Fibroblast of lung (primary cell): ENCODE data around the gene DHX36. TPM values are rescaled to one million over a fixed set of nuclear protein-coding genes. Genes with fewer than 3 reads are reported as not detected.
A peak's percentile ranks its signal among the peaks of the same experiment; 100 is the strongest.

Source experiments
- DNase-seq, 2 donors: peaks; one replicate each; pipeline versions ENCODE4 v3.0.0 to v3.0.0-alpha.2; 2010; ENCODE audit warnings: low read depth in 2 of 2
- H2AFZ ChIP-seq: 2 replicates; pipeline ENCODE4 v1.5.1; 2012; ENCODE audit warnings: low read length, control low read depth, inconsistent platforms
- H3K27ac ChIP-seq: 2 replicates; pipeline ENCODE4 v1.5.1; 2011; ENCODE audit warnings: low read length, control low read depth; ENCODE audit not compliant: insufficient read depth
- H3K27me3 ChIP-seq: 2 replicates; pipeline ENCODE4 v1.5.1; 2011; ENCODE audit warnings: mild to moderate bottlenecking, low read length; ENCODE audit not compliant: control insufficient read depth, insufficient read depth
- H3K36me3 ChIP-seq: 2 replicates; pipeline ENCODE4 v1.5.1; 2011; ENCODE audit warnings: low read length; ENCODE audit not compliant: control insufficient read depth, insufficient read depth
- H3K4me1 ChIP-seq: 2 replicates; pipeline ENCODE4 v1.5.1; 2011; ENCODE audit warnings: low read length; ENCODE audit not compliant: control insufficient read depth, insufficient read depth; ENCODE audit errors: extremely low read depth
- H3K4me2 ChIP-seq: 2 replicates; pipeline ENCODE4 v1.5.1; 2011; ENCODE audit warnings: low read length, control low read depth; ENCODE audit not compliant: insufficient read depth; ENCODE audit errors: extremely low read depth
- H3K4me3 ChIP-seq, 4 experiments: fragments of 200-600 bp in 1 of 4; sonication (generic) in 1 of 4; replicated peaks in 1 of 4; 2 replicates each; pipeline ENCODE4 v1.5.1; 2011 to 2016; ENCODE audit warnings: low read length in 4 of 4, low read depth in 3 of 4, mild to moderate bottlenecking in 3 of 4, control low read depth in 2 of 4, inconsistent platforms in 1 of 4, mixed read lengths in 1 of 4; ENCODE audit not compliant: insufficient read depth in 1 of 4; ENCODE audit errors: control extremely low read depth in 1 of 4
- H3K79me2 ChIP-seq: 2 replicates; pipeline ENCODE4 v1.5.1; 2012; ENCODE audit warnings: mild to moderate bottlenecking, low read length, inconsistent platforms; ENCODE audit not compliant: control insufficient read depth, insufficient read depth
- H3K9ac ChIP-seq: 2 replicates; pipeline ENCODE4 v1.5.1; 2011; ENCODE audit warnings: mild to moderate bottlenecking, low read length, control low read depth; ENCODE audit not compliant: insufficient read depth
- H3K9me3 ChIP-seq: 2 replicates; pipeline ENCODE4 v1.5.1; 2012; ENCODE audit warnings: low read depth, low read length; ENCODE audit not compliant: control insufficient read depth, insufficient read depth
- H4K20me1 ChIP-seq: 2 replicates; pipeline ENCODE4 v1.5.1; 2011; ENCODE audit warnings: low read length; ENCODE audit not compliant: control insufficient read depth, insufficient read depth; ENCODE audit errors: extremely low read depth
- EZH2 ChIP-seq: IDR thresholded peaks from 2 replicates; pipeline ENCODE4 v1.5.1; 2012; ENCODE audit warnings: low read length, control low read depth, mild to moderate bottlenecking; ENCODE audit errors: missing control alignments
- polyA plus RNA-seq, 2 donors: library from polyadenylated mRNA; depleted of rRNA in 1 of 2; stranded (reverse) in 1 of 2; unstranded in 1 of 2; fragments of >200 nt; gene quantifications; 2 replicates each; pipeline ENCODE4 v1.2.1, GENCODE V29; 2011 to 2012; ENCODE audit warnings: missing spikeins in 1 of 2
- total RNA-seq: library from RNA; depleted of rRNA; stranded (reverse); fragments of >200 nt; gene quantifications from 2 replicates; pipeline ENCODE4 v1.2.1, GENCODE V29; 2014
- TF ChIP-seq, protein P1 (sequence below), 2 donors: IDR thresholded peaks in 1 of 2; conservative IDR thresholded peaks in 1 of 2; 1 replicate in 1 of 2; 2 replicates in 1 of 2; pipeline ENCODE4 v1.5.1; 2011 to 2012; ENCODE audit warnings: low read length in 2 of 2, control low read depth in 1 of 2, inconsistent platforms in 1 of 2, low read depth in 1 of 2, mild to moderate bottlenecking in 1 of 2

DHX36 gene
- total and polyA plus RNA-seq, 2 donors (not counting 1 experiment from before 2014, with no cell fraction given) = 54.0 to 55.2 TPM

DNA sequence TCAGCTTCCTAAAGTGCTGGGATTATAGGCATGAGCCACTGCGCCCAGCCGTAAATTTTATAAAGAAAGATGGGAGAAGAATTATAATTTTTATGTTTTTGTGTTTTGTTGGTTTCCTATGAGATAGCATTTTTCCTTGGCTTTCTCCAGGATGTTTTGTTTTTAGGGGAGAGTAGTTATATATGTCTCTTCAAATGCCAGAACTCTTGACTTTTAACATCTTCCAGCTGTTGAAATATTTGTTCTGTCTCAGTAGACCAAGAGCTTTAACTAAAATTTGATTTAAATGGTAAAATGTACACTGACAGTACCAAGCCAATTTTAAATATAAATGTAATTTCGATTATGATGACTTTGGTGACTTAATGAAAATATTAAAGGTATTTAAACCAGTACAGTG lies 96.8 kb downstream of the DHX36 start:
- Histone ChIP-seq H3K9ac (no peak overlapping the region), H3K4me2 (no peak overlapping the region), H3K36me3 (no peaks in the 10 kb centered on the region), H3K4me3 (no peak overlapping the region), H3K27me3 (no peaks in the 10 kb centered on the region), H3K9me3 (no peaks in the 10 kb centered on the region), H3K79me2 (no peaks in the 10 kb centered on the region), H3K4me1 (peaks cover 2% of the 10 kb centered on the region), H3K27ac (no peak overlapping the region), H4K20me1 (no peaks in the 10 kb centered on the region), H2AFZ (no peak overlapping the region)
- no peak for DNase-seq
- TF ChIP-seq, protein P1, sequence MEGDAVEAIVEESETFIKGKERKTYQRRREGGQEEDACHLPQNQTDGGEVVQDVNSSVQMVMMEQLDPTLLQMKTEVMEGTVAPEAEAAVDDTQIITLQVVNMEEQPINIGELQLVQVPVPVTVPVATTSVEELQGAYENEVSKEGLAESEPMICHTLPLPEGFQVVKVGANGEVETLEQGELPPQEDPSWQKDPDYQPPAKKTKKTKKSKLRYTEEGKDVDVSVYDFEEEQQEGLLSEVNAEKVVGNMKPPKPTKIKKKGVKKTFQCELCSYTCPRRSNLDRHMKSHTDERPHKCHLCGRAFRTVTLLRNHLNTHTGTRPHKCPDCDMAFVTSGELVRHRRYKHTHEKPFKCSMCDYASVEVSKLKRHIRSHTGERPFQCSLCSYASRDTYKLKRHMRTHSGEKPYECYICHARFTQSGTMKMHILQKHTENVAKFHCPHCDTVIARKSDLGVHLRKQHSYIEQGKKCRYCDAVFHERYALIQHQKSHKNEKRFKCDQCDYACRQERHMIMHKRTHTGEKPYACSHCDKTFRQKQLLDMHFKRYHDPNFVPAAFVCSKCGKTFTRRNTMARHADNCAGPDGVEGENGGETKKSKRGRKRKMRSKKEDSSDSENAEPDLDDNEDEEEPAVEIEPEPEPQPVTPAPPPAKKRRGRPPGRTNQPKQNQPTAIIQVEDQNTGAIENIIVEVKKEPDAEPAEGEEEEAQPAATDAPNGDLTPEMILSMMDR (conservative IDR thresholded peaks at IDR 0.05 in 1 of 2, IDR thresholded peaks at IDR 0.05 in 1 of 2; ENCODE audit: low read depth in 1 of 2, low read length in 2 of 2) = no peak
- TF ChIP-seq EZH2 = no peak

- Histone ChIP-seq H2AFZ (no peak overlapping the region), H3K9me3 (no peaks in the 10 kb centered on the region), H4K20me1 (no peaks in the 10 kb centered on the region), H3K4me1 (peaks cover 2% of the 10 kb centered on the region), H3K4me2 (no peak overlapping the region), H3K36me3 (no peaks in the 10 kb centered on the region), H3K27me3 (no peaks in the 10 kb centered on the region), H3K79me2 (no peaks in the 10 kb centered on the region), H3K4me3 (no peak overlapping the region), H3K9ac (no peak overlapping the region), H3K27ac (no peak overlapping the region)
- no peak for DNase-seq
- TF ChIP-seq EZH2 = no peak
- TF ChIP-seq, protein P1 (conservative IDR thresholded peaks at IDR 0.05 in 1 of 2, IDR thresholded peaks at IDR 0.05 in 1 of 2; ENCODE audit: low read depth in 1 of 2, low read length in 2 of 2) = no peak
Observed at GRCh38 chr3:154225536-154225935, 98.8 kb downstream of the DHX36 start.

DNA sequence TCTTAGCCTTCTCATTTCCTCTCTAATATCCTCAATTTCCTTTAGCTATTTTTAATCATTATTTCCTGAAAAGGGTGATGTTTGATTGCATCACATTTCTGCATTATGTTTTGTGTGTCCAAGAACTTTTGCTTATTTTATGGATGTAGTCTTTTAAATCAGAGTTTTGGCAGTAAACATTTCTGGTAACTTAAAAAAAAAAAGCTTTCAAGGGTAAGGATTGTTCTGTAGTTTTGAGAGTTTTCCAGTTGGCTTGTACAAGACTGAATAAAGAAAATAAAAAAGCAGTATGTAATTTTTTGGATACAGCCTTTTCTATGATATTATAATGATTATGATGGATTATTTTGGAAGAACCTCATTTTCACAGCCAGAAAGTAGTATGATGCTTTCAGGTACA lies 99.4 kb downstream of the DHX36 start:
- no peaks in the 10 kb centered on the region for H3K36me3 ChIP-seq
- no peak overlapping the region for H3K4me2 ChIP-seq
- no peak overlapping the region for H3K9ac ChIP-seq
- H2AFZ ChIP-seq = no peak overlapping the region
- peaks cover 2% of the 10 kb centered on the region for H3K4me1 ChIP-seq
- no peaks in the 10 kb centered on the region for H3K9me3 ChIP-seq
- no peaks in the 10 kb centered on the region for H4K20me1 ChIP-seq
- no peak for TF ChIP-seq EZH2
- TF ChIP-seq, protein P1 (conservative IDR thresholded peaks at IDR 0.05 in 1 of 2, IDR thresholded peaks at IDR 0.05 in 1 of 2; ENCODE audit: low read depth in 1 of 2, low read length in 2 of 2) = no peak
- H3K27ac ChIP-seq = no peak overlapping the region
- H3K4me3 ChIP-seq = no peak overlapping the region
- H3K79me2 ChIP-seq = no peaks in the 10 kb centered on the region
- DNase-seq = peak in 1 of 2 donors; percentile 33
- H3K27me3 ChIP-seq = no peaks in the 10 kb centered on the region
